ENCODE measurements around the gene TNNC2. TPM values are rescaled to one million over a fixed set of nuclear protein-coding genes. Genes with fewer than 3 reads are reported as not detected.
"Not testable (repeated sequence)": the region's sequence is repeated elsewhere in the genome, so short reads cannot be mapped to it uniquely, and the experiment has no call there.

TNNC2 gene
- total RNA-seq, 1 experiment from 2014 or later: not detected

GRCh38 chr20:45822857-45823256 is 4.3 kb downstream of the TNNC2 start:
- no peak for DNase-seq (ENCODE audit: low spot score)

DNA sequence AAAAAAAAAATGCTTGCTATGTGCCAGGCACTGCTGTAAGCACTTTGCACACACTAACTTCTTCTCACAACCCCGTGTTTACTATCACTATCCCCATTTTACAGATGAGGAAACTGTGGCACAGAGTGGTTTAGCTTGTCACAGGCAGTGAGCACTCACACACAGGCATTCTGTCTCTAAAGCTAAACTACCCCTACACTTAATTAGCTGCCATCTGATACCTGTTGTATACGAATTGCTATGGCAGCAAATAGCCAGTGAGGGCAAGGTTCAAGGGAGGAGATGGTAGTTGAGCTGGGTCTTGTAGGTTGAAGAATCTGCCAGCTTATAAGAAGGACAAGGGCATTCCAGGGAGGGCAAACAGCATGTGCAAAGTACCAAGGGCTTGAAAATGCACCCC is 5.2 kb downstream of the TNNC2 start:
- no peak for DNase-seq (ENCODE audit: low spot score)

DNA sequence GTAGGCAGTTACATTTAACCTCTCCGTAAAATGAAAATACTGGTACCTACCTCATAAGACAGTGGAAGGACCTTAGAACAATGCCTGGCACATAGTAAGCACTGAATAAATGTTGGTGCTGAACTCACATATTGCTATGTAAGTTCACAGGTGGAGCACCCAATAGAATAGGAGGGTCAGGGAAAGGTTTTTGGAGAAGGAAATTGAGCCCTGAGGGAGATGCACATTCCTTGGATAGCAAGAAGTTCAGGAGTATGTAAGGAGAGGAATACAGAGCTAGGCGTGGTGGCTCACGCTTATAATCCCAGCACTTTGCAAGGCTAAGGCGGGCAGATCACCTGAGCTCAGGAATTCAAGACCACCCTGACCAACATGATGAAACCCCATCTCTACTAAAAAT is 7.6 kb downstream of the TNNC2 start:
- DNase-seq (ENCODE audit: low spot score): no peak

- no peak for DNase-seq (ENCODE audit: low spot score)
Measured at GRCh38 chr20:45818239-45818638, 8.9 kb downstream of the TNNC2 start.

DNA sequence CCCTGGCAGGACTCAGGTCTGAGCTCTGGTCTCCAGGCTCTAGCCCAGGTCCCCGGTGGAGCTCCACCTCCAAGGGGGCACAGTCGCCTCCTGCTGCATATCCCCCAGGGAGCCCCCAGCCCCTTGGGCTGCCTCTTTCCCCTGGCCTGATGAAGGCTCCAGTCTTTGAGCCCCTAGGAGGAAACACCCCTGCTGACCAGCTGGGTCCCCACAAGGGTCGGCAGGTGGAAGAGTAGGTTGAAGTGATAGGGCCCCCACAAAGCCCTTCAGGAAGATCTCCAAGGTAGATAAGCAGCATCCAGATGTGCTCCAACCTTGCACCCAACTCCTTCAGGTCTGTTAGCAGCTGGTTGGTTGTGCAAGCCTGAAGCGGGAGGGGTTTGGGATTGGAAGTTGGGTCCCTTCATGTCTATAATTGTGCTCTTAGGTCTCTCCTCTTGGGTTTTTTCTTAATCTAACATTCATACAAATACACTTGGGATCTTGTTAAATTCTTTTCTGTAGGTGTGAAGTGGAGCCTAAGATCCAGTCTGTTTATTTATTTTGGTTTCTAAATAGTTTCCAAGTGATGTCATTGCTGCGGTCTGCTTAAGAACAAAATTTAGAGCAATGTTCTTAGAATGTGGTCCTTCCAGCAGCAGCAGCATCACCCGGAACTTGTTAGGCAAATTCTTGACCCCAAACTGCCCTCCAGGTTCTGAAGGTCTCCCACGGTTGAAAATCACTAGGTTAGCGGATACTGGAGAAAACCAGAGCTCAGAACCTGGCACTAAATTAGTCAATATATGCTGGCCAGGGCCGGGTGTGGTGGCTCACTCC is 9.5 kb downstream of the TNNC2 start:
- DNase-seq (ENCODE audit: low spot score): peak; percentile 87

DNA sequence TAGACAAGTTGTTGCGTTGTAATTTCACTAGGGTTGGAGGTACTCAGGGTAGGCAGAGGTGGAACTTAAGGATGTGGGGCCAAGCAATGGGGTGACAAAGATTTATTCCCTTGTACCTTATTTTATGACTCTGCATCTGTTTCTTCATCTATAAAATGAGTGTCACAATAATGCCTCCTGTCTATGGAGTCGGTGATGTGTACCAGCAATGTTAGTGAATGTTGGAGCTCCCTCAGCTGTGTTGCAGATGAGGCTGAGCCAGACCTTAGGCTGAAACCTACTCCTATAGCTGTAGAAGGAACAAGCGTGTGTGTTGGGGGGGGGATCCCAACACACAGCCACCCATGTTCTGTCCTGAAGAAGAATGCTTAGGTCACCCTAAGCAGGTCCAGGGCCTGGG is 10.2 kb downstream of the TNNC2 start:
- no peak for DNase-seq (ENCODE audit: low spot score)

- no peak for DNase-seq (ENCODE audit: low spot score)
Measured at GRCh38 chr20:45814314-45814713, 12.8 kb downstream of the TNNC2 start.

DNA sequence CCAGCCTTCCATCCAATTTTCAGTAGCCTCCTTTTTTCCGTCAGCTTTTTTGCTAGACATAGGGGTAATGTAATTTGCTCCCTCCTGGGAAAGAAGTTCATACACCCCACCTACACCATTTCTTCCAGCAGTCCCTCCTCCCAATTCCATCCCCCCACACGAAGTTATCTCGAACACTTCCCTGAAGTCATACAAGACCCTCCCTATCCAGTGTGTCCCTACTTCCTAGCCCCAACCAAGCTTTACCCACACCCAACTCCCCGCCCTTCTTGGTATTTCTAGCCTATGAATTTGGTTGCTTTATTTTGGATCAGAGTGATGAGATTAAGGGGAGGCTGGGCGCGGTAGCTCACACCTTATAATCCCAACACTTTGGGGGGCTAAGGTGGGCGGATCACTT is 13.6 kb downstream of the TNNC2 start:
- no peak for DNase-seq (ENCODE audit: low spot score)

DNA sequence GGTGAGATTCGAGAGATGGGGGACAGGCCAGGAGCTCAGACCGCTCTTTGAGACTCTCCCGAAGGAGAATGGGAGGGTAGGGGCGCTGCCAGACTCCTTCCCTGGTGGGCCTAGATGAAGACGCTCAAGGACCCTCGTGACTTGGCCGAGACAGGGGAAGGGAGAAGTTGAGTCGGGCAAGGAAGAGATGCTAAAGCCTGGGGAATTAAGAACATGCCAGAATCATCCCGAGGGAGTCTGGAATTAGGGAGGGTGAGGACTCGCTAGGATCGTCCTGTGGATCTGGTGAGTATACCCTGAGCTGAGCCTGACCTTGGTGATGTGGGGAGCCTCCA is 14.1 kb downstream of the TNNC2 start:
- DNase-seq (ENCODE audit: low spot score): no peak

DNA sequence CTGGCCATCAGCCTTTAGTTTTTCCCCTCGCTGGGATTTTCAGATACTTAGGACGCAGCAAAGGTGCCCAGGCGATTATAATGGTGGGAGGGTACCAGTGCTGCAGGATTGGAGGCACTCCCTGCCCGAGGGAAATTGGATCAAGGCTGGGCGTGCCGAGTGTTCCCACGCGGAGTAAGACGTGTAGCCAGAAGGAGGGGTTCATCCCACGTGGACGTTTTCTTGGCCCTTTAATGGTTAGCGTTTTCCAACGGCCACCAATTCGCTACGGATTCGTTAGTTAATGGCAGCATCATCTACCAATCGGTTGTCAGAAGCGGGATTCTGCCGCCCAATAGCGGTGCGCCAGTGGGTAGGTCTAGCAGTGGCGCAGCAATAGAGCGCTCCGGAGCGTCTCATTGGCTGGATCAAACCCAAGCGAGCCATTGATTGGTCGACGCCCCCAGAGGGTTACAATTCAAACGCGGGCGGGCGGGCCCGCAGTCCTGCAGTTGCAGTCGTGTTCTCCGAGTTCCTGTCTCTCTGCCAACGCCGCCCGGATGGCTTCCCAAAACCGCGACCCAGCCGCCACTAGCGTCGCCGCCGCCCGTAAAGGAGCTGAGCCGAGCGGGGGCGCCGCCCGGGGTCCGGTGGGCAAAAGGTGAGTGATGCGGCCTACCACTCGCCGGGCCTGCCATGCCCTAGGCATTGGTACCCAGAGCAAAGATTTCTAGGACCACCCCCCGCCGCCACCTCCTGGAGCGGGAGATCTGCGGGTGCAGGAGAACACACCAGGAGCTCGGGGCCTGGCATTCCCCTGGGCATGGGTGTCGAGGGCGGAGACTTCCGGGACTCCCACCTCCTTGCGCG is 14.7 kb downstream of the TNNC2 start, which contains the start of gene UBE2C:
UBE2C (plus strand) TSS at position 488 of the 849 bp plus-strand sequence; CDS start at position 540, 52 bp downstream.
- peak; percentile 99 for DNase-seq (ENCODE audit: low spot score)

GRCh38 chr20:45810191-45810970 is 16.7 kb downstream of the TNNC2 start:
- no peak for DNase-seq (ENCODE audit: low spot score)

DNA sequence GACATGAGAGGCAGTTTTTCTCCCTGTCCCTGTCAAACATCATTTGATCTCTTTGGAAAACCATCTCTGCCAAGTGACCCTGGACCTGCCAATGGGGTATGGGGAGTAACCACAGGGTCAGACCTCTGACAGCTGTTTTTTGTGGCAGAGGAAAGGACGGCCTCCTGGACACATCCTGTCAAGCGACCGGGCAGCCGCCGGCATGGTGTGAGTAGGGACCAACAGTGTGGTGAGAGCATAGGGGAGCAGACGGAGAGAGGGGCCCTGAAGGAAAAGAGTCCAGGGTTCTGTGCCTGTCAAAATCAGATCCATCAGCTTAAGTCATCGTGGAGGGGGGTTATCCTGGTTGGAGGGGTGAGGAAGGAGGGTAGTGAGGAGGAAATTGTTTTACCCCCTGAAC is 25.3 kb downstream of the TNNC2 start:
- no peak for DNase-seq (ENCODE audit: low spot score)

- no peak for DNase-seq (ENCODE audit: low spot score)
Measured at GRCh38 chr20:45798935-45799642, 28.0 kb downstream of the TNNC2 start.

DNA sequence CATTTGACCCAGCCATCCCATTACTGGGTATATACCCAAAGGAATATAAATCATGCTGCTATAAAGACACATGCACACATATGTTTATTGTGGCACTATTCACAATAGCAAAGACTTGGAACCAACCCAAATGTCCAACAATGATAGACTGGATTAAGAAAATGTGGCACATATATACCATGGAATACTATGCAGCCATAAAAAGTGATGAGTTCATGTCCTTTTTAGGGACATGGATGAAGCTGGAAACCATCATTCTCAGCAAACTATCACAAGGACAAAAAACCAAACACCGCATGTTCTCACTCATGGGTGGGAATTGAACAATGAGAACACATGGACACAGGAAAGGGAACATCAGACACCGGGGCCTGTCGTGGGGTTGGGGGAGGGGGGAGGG is 29.2 kb downstream of the TNNC2 start:
- not testable (repeated sequence) for DNase-seq (ENCODE audit: low spot score)

DNA sequence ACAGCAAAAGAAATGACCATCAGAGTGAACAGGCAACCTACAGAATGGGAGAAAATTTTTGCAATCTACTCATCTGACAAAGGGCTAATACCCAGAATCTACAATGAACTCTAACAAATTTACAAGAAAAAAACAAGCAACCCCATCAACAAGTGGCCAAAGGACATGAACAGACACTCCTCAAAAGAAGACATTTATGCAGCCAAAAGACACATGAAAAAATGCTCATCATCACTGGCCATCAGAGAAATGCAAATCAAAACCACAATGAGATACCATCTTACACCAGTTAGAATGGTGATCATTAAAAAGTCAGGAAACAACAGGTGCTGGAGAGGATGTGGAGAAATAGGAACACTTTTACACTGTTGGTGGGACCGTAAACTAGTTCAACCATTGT is 29.6 kb downstream of the TNNC2 start:
- not testable (repeated sequence) for DNase-seq (ENCODE audit: low spot score)

GRCh38 chr20:45796337-45797065 is 30.6 kb downstream of the TNNC2 start:
- no peak for DNase-seq (ENCODE audit: low spot score)

- no peak for DNase-seq (ENCODE audit: low spot score)
Measured at GRCh38 chr20:45792317-45793118, 34.6 kb downstream of the TNNC2 start.

DNA sequence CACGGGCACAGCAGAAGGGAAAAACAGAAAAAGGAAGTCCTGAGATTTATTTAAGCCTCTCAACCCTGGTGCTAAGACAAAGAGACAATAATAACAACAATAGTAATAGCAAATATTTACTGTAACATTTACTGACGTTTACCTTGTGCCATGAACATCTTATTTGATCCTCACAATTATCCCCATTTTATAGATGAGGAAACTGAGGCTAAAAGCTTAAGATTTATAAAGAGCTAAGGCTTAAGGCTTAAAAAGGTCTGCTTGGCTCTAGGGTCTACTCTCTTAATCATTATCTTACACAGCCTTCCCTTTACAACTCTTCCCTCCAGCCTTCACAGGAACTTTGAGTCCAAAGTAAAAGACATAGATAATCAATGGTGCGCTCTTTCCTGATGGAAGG is 38.8 kb downstream of the TNNC2 start:
- no peak for DNase-seq (ENCODE audit: low spot score)

- DNase-seq (ENCODE audit: low spot score): peak; percentile 18
Measured at GRCh38 chr20:45783656-45784294, 43.3 kb downstream of the TNNC2 start.

All from H4 (cell line).